GM12872 (cell line): ENCODE data around the gene CNN1.

Experiments
- CTCF ChIP-seq: IDR thresholded peaks from 3 replicates; pipeline ENCODE4 v1.5.1; 2011; ENCODE audit warnings: low read depth, mild to moderate bottlenecking, low read length, moderate library complexity; ENCODE audit not compliant: insufficient read depth

Gene CNN1

GRCh38 chr19:11550265-11550664 lies 11.6 kb downstream of the CNN1 start:
- TF ChIP-seq CTCF, result no peak

- peak; percentile 50 for TF ChIP-seq CTCF
Measured at GRCh38 chr19:11551603-11552235, 13.1 kb downstream of the CNN1 start.

GRCh38 chr19:11552666-11553372 lies 14.2 kb downstream of the CNN1 start:
- TF ChIP-seq CTCF, result no peak

- TF ChIP-seq CTCF, result no peak
Measured at GRCh38 chr19:11554160-11554559, 15.5 kb downstream of the CNN1 start.

- TF ChIP-seq CTCF, result no peak
Measured at GRCh38 chr19:11555246-11555645, 16.6 kb downstream of the CNN1 start.

- no peak for TF ChIP-seq CTCF
Measured at GRCh38 chr19:11556634-11557420, 18.2 kb downstream of the CNN1 start.

GRCh38 chr19:11558881-11559828 lies 20.5 kb downstream of the CNN1 start, which contains the start of gene ELOF1:
Gene ELOF1, minus strand, starts transcription at chr19:11559230. Its CDS starts 4,883 bp downstream, at chr19:11554347.
- TF ChIP-seq CTCF, result peak; percentile 22; the same call in 1 of the 3 replicates
